ENCODE measurements around the gene PHOX2A.

- TF ChIP-seq EZH2phosphoT487 (IDR thresholded peaks at IDR 0.05; ENCODE audit: low read depth) (no peak), CTCF (IDR thresholded peaks at IDR 0.05; ENCODE audit: low read depth, low read length) (no peak)
These were observed 43.3 kb upstream of the PHOX2A start for GRCh38 chr11:72287293-72287692.

Measured in OCI-LY3 (cell line).